PFSK-1 (cell line): Measurements from ENCODE around the gene ANKH.

Experiments used
- POLR2AphosphoS5 ChIP-seq: IDR thresholded peaks from 2 replicates; pipeline ENCODE4 v1.6.1; 2012; ENCODE audit warnings: low read depth, mild to moderate bottlenecking, control low read depth, low read length, moderate library complexity
- SIN3A ChIP-seq: IDR thresholded peaks from 2 replicates; pipeline ENCODE4 v1.6.1; 2012; ENCODE audit warnings: mild to moderate bottlenecking, low read length, moderate library complexity, borderline replicate concordance; ENCODE audit not compliant: insufficient read depth
- TF ChIP-seq, protein P1 (sequence below), 2 experiments: IDR thresholded peaks; 2 replicates each; pipeline versions ENCODE4 v1.6.1 to v1.8.0; 2011 to 2012; ENCODE audit warnings: low read depth in 2 of 2, low read length in 2 of 2, control low read depth in 1 of 2, inconsistent platforms in 1 of 2, mild to moderate bottlenecking in 1 of 2, moderate library complexity in 1 of 2; ENCODE audit not compliant: insufficient read depth in 1 of 2

GRCh38 chr5:14687023-14687665 lies 184.4 kb downstream of the ANKH start:
- TF ChIP-seq, protein P1, sequence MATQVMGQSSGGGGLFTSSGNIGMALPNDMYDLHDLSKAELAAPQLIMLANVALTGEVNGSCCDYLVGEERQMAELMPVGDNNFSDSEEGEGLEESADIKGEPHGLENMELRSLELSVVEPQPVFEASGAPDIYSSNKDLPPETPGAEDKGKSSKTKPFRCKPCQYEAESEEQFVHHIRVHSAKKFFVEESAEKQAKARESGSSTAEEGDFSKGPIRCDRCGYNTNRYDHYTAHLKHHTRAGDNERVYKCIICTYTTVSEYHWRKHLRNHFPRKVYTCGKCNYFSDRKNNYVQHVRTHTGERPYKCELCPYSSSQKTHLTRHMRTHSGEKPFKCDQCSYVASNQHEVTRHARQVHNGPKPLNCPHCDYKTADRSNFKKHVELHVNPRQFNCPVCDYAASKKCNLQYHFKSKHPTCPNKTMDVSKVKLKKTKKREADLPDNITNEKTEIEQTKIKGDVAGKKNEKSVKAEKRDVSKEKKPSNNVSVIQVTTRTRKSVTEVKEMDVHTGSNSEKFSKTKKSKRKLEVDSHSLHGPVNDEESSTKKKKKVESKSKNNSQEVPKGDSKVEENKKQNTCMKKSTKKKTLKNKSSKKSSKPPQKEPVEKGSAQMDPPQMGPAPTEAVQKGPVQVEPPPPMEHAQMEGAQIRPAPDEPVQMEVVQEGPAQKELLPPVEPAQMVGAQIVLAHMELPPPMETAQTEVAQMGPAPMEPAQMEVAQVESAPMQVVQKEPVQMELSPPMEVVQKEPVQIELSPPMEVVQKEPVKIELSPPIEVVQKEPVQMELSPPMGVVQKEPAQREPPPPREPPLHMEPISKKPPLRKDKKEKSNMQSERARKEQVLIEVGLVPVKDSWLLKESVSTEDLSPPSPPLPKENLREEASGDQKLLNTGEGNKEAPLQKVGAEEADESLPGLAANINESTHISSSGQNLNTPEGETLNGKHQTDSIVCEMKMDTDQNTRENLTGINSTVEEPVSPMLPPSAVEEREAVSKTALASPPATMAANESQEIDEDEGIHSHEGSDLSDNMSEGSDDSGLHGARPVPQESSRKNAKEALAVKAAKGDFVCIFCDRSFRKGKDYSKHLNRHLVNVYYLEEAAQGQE (IDR thresholded peaks at IDR 0.05; ENCODE audit: insufficient read depth in 1 of 2, low read depth in 2 of 2, low read length in 2 of 2): no peak
- TF ChIP-seq POLR2AphosphoS5 (no peak), SIN3A (no peak)
